HG02610 (cell line): ENCODE results near the gene MLC1.

Experiments used
- ATAC-seq: cut with Tn5 transposase; IDR thresholded peaks from one replicate; pipeline ENCODE4 v1.9.1; 2021; ENCODE audit warnings: mild to moderate bottlenecking, moderate library complexity; ENCODE audit not compliant: unreplicated experiment

Gene MLC1

DNA sequence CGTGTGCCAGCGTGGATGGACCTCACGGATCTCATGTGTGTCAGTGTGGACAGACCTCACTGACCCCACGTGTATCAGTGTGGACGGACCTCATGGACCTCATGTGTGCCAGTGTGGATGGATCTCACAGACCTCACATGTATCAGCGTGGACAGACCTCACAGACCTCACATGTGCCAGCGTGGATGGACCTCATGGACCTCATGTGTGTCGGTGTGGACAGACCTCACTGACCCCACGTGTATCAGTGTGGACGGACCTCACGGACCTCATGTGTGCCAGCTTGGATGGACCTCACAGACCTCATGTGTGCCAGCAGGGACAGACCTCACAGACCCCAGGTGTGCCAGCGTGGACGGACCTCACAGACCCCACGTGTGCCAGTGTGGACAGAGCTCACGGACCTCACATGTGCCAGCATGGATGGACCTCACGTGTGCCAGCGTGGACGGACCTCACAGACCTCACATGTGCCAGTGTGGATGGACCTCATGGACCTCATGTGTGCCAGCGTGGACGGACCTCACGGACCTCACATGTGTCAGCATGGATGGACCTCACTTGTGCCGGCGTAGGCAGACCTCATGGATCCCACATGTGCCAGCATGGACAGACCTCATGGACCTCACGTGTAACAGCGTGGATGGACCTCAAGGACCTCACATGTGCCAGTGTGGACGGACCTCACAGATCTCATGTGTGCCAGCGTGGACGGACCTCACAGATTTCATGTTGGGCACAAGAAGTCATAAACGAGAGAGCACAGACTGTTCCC is 45.4 kb downstream of the MLC1 start:
- ATAC-seq: no peak

DNA sequence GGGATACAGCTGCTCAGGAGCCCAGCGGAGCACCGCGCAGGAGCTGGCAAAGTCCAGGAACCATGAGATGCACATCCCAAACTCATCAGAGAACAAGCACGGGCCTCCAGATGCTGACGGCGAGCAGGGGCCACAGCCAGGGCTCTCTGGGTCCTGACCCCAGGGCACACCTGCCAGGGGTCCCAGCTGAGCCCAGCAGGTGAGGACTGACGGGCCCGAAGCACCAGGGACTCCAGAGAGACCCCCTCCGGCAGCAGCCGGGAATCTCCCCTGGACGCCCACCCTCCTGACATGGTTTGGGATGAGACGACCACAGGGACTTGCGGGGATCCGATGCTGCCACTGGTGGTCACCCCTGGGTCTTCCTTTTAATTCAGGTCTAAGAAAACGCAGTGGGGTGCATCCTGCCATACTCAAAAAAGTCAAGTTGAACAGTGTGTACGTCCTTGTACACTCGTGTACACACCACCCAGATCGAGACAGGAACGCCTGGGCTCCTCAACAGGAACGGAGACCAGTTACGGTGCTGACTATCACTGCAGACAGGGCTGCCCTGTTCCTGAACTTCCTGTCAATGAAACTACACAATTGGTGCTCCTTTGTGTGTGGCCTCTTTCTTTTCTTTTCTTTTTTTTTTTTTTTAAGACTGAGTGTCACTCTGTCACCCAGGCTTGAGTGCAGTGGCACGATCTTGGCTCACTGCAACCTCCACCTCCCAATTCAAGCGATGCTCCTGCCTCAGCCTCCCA is 49.1 kb downstream of the MLC1 start:
- ATAC-seq: no peak

DNA sequence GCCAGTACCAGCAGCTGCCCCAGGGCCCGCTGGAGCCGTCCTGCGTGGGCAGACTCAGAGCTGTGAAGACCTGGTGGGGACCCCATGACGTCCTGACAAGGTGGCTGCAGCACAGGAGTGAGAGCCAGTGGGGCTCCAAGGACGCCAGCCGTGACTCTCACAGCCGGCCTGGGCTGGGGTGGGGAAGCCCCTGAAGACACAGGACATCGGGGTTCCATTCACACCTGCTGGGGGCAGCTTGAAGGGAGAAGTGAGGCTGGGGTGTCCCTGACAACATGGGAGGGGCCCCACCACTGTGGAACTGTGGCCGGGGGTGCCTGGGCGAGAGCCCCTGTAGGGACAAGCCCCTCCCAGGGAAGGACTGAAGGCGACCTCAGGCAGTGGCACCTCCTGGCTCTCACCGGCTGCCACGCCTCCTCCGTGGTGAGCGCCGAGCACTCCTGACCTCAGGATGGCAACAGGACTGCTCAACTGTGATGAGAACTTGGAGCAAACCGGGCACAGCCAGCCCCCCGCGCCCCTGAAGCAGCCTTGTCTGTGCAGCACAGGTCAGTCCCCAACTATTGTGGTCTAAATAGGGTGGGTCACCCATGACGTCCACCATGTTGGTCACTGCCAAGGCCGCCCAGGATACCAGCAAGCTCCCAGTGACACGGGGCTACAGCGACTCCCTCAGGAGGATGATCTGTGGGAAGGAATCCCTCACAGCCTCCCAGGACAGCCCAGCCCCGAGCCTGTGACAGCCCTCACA is 49.9 kb downstream of the MLC1 start:
- ATAC-seq: no peak

DNA sequence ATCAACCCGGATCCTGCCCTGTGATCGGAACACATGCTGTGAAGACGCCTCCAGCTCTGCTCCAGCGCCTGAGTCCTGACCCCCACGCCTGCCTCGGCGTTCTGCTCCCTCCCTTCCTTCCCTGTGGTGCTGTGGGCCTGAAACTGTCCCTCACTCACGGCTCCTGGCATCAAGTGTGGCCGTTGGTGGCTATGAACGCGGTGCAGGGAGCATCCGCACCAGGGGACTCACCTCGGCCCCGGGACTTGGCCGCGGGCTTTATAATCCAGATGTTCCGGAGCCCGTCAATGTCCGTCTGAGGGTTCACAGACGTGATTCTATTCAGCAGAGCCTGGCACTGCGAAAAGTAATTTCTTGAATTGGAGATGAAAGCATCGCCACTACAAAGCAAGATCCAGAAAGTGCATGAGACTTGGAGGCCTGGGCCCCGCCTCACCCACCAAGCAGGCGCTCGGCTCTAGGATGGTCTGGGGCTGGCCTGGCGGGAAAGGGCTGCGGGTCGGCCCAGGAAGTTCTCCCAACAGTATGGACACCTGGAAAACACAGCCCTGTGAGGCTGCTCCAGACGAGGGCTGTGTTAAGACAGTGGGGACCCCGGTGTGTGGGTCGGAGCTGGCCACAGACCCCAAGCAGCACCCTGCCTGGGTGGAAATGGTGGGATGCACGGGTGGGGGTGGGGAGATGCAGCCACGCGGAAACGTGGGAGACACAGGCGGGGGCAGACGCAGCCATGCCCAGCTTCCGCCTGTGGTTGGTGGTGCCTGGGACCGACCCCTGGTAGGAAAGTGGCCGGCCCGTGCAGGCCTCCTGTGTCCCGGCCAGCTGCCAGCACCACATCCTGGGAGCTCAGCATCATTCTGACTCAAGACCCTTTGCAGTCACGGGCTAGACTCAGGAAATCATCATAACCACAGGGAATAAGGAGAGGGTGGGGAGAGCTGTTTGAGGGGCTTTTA is 50.8 kb downstream of the MLC1 start:
- ATAC-seq: no peak

DNA sequence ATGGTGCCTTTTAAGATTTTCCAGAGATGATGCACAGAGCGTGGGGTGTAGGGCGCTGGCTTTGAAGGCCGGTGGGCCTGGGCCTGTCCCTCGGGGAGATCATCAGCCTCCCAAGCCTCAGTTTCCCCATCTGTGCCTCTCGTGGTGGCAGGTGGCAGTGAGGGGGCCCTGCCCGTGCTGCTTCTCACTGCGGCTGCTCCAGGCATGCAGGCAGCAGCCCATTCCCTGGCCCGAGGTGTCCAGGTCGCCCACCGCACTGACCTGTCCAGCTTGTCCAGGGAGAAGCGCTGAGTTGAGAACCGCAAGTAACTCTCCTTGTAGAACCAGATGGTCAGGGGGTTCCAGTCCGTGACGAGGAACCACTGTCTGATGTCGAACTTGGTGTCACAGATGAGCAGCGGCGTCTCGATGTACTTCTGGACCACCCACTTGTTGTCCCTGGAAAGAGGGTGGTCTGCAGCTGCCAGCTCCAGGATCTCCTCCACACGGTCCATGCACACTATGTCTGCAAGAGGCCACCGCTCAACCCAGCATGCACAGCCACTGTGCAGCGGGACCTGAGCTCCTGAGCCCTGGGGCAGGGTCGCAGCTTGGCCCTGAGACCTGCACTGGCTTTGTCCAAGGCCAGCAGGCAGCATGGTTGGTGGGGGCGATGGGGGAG is 52.2 kb downstream of the MLC1 start:
- ATAC-seq: no peak

DNA sequence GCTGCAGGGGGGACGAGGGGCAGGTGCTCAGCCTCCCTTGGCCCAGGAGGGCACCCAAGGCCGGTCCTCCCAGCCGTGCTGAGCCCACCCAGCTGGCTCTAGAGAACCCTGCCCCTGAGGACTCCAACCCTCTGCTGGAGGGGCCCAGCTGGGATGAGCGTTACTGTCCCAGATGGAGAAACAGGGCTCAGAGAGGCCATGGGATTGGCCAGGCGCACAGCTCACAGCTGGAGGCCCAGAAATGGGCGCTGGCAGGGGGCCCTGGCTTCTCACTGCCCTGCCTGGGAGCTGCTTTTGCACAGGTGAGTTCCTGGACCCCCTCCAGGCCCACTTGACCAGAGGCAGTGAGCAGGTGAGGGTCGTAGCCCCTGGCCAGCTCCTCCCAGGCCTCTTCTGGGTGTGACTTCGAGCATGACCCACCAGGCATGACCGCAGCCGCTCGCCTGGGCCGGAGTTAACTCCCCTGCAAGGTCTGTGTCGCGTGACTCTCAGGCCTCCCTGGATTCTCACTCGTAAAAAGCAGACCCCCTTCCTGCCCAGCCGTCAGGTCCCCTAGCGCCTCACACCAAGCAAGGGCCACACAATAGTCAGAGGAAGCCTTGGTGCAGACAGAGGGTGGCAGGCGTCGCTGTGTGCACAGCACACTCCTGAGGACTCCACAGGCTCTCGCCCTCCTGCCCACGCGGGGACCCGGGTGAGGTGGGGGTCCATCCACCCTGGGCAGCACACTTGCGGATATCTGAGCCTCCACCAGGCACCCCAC is 52.9 kb downstream of the MLC1 start:
- ATAC-seq: no peak

DNA sequence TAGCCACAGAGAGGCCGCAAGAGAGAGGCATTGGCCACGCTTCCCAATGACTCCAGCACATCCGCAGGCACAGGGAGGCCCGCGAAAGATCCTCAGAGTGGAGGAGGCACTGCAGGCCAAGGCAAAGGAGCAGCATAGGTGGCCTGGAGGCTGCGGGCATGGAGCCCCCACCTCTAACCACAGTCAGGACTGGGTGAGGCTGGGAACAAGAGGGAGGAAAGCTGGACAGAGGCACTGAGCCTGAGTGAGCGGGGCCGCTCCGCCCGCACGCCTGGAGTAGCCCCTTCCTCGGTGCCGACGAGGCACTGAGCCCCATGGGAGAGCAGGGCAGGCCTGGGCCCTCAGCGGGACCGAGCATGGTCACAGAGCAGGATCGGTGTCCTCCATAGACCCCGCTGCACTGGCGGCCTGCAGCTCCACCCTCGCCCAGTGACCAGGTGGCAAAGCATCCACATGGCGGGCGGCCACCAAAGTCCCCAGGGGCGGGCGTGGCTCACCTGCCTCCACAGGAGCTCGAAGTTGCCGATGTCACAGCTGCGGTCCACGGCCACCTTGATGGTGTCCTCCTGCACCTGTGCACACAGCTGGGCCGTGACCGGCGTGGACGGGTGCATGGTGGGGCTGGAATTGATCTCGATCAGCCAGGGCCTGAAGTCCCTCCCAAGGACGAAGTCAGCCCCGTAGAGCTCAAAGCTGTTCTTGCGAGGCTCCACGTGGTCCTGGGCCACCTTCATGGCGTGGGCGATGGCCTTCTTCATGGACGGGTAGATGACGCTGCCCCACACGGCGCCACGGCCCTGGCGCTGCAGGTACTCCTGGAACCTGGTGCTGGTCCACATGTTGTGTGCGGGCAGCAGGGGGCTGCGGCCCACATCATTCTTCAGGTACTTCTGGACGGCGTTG is 53.8 kb downstream of the MLC1 start:
- no peak for ATAC-seq

DNA sequence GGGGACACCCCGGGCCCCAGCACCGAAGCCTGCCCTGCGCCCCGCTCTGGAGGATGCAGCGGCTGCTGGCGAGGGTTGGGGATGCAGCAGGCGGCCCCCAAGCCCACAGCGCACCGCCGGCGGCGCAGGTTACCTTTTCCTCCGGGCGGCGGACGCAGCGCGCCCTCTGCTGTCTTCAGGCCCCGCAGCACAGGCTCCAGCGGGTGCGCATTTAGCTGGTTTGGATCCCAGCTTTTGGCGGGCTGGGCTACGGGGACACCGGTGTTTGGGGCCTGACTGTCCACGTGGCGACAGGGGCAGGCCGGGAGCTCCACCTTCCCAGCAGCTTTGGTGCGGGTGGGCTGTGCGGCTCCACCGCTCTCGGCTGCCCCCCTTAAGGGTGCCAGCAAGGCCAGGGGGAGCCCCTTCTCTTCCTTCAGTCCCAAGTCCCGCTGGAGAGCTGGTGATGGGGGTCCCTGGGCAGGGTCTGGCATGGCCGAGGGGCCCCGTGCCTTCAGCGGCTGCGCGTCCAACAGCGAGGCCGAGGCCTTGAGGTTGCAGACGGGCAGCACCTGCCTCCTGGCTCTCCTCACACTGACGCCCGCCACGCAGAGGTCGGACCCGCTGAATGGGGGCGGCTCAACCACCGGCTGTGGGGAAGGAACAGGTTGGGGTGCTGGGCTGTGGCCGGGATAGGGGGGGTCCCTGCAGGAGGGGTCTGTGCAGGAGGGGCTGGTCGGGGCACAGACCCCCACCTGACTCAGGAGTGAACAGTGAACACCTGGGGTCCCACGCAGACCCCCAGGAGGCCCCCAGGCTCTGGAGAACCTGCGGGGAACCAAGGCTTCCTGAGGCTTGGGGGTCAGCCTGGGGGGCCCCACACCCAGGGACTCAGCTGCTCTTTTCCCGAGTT is 54.7 kb downstream of the MLC1 start:
- no peak for ATAC-seq

DNA sequence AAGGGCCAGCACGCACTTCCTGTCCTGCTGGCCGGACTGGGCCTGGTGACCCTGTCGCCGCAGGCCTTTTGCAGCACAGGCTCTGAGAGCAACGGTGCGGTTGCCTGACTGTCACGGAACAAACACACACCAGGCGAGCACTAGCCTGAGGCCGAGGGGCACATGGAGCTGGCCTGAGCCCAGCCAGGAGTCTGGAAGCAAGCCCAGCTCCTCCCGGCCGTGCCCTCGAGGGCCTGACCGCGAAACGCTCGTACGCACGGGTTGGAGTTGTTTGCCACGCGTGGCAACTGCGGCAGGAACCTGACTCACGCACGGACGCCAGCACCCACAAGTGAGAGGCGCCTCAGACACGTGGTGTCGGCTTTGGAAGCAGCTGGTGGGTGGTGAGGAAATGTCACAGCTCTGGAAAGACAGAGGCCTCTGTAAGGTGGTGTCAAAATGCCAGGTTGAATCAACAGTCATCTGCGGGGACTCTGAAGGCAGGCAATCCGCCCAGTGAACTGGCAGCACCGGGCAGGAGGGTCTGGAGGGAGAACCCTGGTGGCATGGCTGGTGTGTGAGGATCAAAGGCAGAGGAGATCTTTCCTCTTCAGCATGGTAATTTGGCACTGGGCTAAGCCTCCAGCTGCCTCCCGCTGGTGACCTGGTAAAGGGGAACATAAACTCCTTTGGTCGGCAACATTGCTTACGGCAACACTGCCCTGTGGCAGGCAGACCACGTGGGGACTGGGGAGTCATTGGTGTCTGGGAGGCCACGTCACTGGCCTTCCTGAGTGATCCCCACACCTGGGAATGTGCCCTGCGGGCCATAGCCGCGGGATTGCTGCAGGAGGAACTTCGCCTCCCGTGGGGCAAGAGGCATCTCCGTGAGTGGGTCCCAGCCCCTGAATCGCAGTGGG is 57.3 kb downstream of the MLC1 start:
- ATAC-seq: no peak

DNA sequence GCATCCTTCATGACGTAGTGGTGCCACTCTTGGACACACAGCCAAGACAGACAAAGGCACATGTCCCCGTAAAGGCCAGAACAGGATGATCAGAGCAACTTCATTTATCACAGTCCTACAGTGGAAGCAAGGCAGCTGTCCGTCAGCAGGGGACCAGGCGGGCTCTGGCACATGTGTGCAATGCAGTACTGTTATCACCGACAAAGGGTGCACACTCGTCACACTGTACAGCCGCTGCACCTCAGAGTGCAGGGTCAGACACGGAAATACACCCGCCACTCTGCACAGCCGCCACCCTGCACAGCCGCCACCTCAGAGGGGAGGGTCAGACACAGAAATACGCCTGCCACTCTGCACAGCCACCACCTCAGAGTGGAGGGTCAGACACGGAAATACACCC is 59.2 kb downstream of the MLC1 start:
- no peak for ATAC-seq

DNA sequence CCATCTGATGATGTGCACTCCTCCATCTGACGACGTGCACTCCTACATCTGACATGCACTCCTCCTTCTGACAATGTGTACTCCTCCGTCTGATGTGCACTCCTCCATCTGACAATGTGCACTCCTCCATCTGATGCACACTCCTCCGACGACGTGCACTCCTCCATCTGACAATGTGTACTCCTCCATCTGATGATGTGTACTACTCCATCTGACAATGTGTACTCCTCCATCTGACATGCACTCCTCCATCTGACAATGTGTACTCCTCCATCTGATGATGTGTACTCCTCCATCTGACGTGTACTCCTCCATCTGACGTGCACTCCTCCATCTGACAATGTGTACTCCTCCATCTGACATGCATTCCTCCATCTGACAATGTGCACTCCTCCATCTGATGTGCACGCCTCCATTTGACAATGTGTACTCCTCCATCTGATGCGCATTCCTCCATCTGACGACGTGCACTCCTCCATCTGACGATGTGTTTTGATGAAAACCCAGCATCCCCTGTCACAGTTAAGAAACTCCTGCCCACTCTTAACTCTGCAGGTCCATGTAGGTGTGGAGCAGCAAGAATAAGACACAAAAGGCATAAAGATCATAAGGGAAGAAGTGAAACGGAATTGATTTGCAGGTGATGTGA is 62.9 kb downstream of the MLC1 start:
- ATAC-seq: no peak

DNA sequence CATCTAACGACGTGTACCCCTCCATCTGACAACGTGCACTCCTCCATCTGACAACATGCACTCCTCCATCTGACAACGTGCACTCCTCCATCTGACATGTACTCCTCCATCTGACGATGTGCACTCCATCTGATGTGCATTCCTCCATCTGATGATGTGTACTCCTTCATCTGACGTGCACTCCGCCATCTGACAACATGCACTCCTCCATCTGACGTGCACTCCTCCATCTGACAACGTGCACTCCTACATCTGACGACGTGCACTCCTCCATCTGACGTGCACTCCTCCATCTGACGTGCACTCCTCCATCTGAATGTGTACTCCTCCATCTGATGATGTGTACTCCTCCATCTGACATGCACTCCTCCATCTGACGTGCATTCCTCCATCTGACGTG is 64.6 kb downstream of the MLC1 start:
- no peak for ATAC-seq

DNA sequence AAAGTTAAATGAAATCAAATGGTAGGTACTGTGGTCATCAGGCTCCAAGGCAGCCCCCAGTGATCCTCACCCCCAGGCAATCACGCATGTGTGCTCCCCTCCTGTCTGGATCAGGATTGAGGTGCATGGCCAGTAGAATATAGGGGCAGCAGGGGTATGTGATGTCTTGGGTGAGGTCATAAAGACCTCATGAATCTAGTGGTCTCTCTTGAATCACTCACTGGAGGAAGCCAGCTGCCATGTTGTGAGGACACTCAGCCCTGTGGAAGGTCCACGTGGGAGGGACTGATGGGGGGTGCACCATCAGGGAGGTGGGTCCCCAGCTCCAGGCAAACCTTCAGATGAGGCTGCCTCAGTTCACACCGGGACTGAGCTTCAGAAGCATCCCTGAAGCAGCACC is 65.9 kb downstream of the MLC1 start:
- no peak for ATAC-seq

DNA sequence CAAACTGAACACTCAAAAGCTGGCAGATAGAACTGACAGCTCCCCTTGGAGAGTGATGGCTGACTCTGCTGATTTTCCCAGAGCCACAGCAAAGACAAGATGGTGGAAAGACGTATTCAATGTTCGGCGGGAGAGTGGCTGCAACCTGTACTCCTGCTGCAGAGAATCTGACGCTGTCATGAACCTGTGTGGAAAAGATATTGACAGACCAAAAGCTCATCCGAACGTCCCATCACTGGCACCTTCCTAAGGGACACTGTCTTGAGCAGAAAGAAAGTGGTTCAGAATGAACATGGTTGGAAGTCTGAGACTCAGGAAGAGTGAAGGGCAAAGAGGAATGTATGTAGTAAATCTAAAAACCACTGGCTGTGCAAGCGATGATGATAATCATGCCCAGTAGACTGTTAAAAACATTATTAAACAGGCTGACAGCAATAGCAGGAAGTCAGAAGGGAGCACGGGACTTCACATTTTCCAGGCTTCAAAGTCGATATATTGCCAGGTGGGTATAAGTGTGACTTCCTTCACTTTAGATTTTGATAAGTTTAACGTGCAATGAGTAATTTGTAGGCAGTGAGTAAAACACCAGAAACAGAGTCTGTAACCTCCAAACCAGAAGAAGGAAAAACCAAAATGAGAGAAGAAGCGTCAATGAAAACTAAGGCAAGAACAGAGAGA is 66.5 kb downstream of the MLC1 start:
- no peak for ATAC-seq

DNA sequence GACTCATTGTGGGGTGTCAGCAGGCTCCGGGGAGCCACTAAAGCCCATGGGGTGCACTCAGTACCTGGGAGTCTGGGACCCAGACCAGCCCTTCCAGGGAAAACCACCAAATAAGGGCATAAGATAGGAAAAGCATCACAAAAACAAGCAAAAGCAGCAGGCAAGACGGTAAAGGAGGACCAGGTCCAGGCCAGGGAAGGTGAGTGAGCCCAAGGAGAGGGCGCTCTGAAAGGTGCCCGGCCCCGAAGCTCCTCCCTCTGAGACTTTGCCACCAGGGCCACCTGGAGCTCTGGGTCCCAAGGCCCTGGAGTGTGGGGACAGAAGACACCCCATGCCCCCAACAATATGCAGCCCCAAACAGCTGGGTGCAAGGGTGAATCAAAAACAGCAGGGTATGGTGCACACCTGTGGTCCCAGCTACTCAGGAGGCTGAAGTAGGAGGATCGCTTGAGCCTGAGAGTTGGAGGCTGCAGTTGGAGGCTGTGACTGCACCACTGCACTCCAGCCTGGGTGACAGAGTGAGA is 67.5 kb downstream of the MLC1 start:
- ATAC-seq: no peak
